Activated CD4-positive, alpha-beta T cell treated with anti-CD3 and anti-CD28 coated beads, Interleukin-2, amount 50 U/mL, for 1 hour (primary cell): ENCODE measurements around the gene SSBP3.

ENCODE experiments used
- DNase-seq: peaks from one replicate; pipeline ENCODE4 v3.0.0-alpha.2; 2020

Gene SSBP3

GRCh38 chr1:54263601-54264226, 142.5 kb downstream of the SSBP3 start:
- no peak for DNase-seq

GRCh38 chr1:54262244-54262643, 143.9 kb downstream of the SSBP3 start:
- no peak for DNase-seq

GRCh38 chr1:54260810-54261209, 145.4 kb downstream of the SSBP3 start:
- DNase-seq, result no peak

DNA sequence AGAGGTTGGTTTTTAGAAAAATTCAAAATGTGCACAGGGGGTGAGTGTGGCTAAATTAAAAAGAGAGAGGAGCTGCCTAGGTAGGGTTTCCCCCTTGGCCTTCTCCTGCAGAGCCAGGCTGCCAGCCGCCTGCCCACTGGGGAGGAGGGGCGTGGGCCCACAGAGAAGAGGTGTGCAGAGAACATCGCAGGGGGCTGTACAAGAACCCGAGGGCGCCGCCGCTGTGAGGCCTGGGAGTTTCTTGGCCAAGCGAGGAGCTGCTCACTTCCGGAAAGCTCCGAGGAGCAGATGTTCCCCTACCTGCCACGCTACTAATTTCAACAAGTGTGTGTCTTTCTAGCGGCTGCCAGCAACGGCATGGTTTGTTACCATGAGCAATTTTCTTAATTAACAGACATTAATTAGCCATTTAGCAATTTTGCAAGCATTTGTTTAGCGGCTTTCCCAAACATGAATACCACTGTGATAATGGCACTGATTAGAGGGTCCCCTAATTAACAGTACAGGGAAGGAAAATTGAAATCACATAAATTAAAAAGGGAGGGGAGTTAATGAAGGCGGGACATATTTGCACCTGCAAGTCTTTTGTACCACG, 146.6 kb downstream of the SSBP3 start:
- no peak for DNase-seq

GRCh38 chr1:54257876-54258275, 148.3 kb downstream of the SSBP3 start:
- DNase-seq, result no peak

DNA sequence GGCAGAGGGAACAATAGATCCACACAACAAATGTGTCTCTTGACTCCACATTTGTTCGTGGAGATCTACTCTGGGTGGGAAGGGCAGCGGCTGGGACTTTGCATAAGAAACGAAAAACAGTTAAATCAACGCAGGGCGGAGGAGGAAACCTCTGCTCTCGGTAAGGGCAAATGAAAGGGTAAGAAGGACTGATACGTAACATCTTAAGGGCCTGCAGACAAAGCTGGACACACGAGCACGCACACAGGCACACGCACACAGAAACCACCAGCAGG, 148.9 kb downstream of the SSBP3 start:
- no peak for DNase-seq

GRCh38 chr1:54256522-54257345, 149.5 kb downstream of the SSBP3 start:
- no peak for DNase-seq

GRCh38 chr1:54255026-54255702, 151.0 kb downstream of the SSBP3 start:
- DNase-seq, result no peak

- no peak for DNase-seq
Measured at GRCh38 chr1:54254055-54254454, 152.1 kb downstream of the SSBP3 start.

- DNase-seq, result no peak
Measured at GRCh38 chr1:54253480-54253879, 152.7 kb downstream of the SSBP3 start.

- no peak for DNase-seq
Measured at GRCh38 chr1:54252371-54252936, 153.7 kb downstream of the SSBP3 start.

DNA sequence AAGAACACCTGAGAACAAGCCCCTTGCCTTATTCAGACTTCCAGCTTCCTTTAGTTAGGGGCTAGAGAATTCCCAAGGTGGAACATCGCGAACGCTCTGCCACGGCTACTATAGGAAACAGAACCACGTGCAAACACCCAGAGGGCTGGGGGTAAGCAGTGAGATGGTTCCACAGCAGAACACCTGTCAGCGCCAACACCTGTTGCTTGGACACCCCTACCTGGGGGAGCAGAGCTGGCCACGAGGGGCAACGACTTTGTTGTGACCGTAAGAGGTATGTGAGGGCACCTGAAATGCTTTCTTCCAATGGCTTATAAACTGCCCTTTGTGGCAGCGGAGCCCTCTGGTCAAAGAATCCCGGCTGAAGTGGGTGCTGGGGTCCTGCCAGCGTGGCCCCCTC, 155.5 kb downstream of the SSBP3 start:
- no peak for DNase-seq

GRCh38 chr1:54249819-54250435, 156.3 kb downstream of the SSBP3 start:
- no peak for DNase-seq

DNA sequence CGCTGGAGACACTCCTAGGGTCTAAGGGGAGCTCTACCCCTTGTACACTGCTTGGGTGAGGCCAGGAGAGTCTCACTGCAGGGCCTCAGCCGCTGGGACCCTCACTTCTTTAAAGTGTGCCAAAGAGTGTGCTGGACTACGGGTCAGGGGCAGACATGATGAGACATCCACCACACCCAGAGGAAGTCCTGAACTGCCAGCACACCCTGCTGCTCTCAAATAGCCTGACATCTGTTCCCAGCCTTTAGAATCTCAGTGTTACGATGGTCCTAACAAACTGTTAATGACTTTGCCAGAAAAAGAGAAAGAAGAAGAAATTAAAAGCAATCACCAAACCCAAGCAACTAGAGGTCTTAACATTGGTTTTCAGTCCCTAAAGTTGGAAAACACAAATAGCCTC, 157.2 kb downstream of the SSBP3 start:
- DNase-seq, result no peak

GRCh38 chr1:54247863-54248515, 158.2 kb downstream of the SSBP3 start:
- DNase-seq, result no peak

DNA sequence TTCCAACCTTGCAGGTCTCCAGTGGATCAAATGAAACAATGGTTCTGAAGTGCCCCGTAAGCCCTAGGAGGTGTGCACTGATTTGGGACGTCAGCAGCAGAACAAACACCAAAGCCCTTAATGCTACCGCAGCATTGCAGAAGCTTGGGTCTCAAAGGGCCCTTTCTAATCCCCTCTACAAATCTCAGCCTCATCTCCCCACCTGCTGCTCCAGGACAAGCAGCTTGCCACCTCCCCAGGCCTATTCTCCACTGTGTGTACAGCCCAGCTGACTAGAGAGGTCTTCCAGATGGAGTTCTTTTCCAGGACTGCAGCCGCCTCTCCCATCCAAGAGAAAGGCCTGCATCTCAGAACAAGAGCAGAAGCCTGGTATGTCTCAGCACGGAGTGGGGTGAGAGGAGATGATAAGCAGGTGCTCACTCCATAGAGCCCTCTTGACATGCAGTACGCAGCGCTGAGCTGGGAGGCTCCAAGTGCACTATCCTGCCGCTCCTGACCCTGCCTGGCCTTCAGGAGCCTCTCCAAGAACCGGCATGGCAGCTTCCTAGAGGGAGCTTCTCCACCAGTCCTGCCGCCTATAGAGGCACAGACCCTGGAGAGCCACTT, 160.0 kb downstream of the SSBP3 start:
- no peak for DNase-seq

GRCh38 chr1:54245501-54245900, 160.7 kb downstream of the SSBP3 start:
- no peak for DNase-seq

GRCh38 chr1:54244655-54245054, 161.5 kb downstream of the SSBP3 start:
- no peak for DNase-seq

- DNase-seq, result no peak
Measured at GRCh38 chr1:54243022-54243421, 163.2 kb downstream of the SSBP3 start.

DNA sequence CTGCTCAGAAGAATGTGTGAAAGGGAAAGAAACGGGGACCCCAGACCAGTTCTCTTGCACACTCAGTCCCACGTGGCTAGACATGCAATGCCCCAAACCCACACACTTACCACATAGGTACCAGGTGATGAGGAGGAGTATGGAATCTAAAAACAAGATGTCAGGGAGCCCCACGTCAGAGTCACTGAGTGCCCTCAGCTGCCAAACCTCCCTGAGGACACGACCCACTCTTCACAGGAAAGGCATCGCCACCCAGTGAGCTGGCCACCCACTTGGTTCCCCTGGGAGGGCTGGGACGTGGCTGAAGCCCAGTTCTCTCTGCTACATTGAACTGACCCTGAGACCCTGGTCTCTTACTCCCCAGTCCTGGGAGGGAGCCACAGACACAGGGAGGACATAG, 164.8 kb downstream of the SSBP3 start:
- no peak for DNase-seq

- no peak for DNase-seq
Measured at GRCh38 chr1:54240741-54241335, 165.4 kb downstream of the SSBP3 start.

DNA sequence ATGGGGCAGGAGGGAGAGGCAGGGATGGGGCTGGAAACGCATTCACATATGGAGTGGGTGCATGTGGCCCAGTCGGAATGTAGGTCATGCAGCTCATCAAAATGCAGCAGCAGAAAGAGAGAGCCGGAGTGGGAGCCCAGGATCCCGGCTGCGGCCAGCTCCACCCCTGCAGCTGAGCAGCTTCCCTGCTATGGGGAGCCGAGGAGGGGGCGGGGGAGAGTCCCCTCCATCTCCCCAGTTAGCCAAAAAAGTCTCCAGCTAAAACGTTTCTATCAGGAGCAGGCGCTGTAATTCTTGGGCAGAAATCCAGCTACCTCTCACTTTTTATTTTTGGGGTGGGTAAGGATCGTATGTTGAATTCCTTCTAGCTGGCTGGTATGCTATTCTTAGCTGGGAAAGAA, 166.6 kb downstream of the SSBP3 start:
- no peak for DNase-seq
